GM19193 (cell line): Measurements from ENCODE around the gene NMBR.

ENCODE experiments used
- POLR2A ChIP-seq: IDR thresholded peaks from 4 replicates; pipeline ENCODE4 v1.6.1; 2011; ENCODE audit not compliant: insufficient read depth, insufficient read length; ENCODE audit errors: extremely low read depth

Gene NMBR

GRCh38 chr6:142167071-142167470 is 20.1 kb upstream of the NMBR start:
- TF ChIP-seq POLR2A, result no peak

GRCh38 chr6:142165227-142165626 is 18.3 kb upstream of the NMBR start:
- no peak for TF ChIP-seq POLR2A

- TF ChIP-seq POLR2A, result no peak
These were observed 15.9 kb upstream of the NMBR start for GRCh38 chr6:142162780-142163179.

- no peak for TF ChIP-seq POLR2A
These were observed 9.2 kb upstream of the NMBR start for GRCh38 chr6:142155895-142156757.

- TF ChIP-seq POLR2A, result no peak
These were observed 8.2 kb upstream of the NMBR start for GRCh38 chr6:142155091-142155490.

GRCh38 chr6:142154336-142154735 is 7.4 kb upstream of the NMBR start:
- no peak for TF ChIP-seq POLR2A

- TF ChIP-seq POLR2A, result no peak
These were observed 6.3 kb upstream of the NMBR start for GRCh38 chr6:142153196-142153595.

- TF ChIP-seq POLR2A, result no peak
These were observed 5.8 kb upstream of the NMBR start for GRCh38 chr6:142152746-142153145.

- no peak for TF ChIP-seq POLR2A
These were observed 8.0 kb downstream of the NMBR start for GRCh38 chr6:142138876-142139275.

GRCh38 chr6:142132625-142133024 is 14.3 kb downstream of the NMBR start, which contains the start of gene GJE1:
TSS of gene GJE1 (plus strand) at chr6:142132925. CDS start at chr6:142133159, 234 bp downstream.
- no peak for TF ChIP-seq POLR2A

- TF ChIP-seq POLR2A, result no peak
These were observed 16.1 kb downstream of the NMBR start for GRCh38 chr6:142130814-142131213.

GRCh38 chr6:142121342-142121741 is 25.6 kb downstream of the NMBR start:
- TF ChIP-seq POLR2A, result no peak

GRCh38 chr6:142118925-142119324 is 28.0 kb downstream of the NMBR start:
- no peak for TF ChIP-seq POLR2A

GRCh38 chr6:142118328-142118727 is 28.6 kb downstream of the NMBR start:
- TF ChIP-seq POLR2A, result no peak

- TF ChIP-seq POLR2A, result no peak
These were observed 29.6 kb downstream of the NMBR start for GRCh38 chr6:142117366-142117765.

GRCh38 chr6:142112451-142113061 is 34.4 kb downstream of the NMBR start:
- no peak for TF ChIP-seq POLR2A
